Progenitor cell of endocrine pancreas (in vitro differentiated cells): Measurements from ENCODE around the gene EFNB3. TPM values are rescaled to one million over a fixed set of nuclear protein-coding genes. Genes with fewer than 3 reads are reported as not detected.

Experiments used
- DNase-seq: peaks from one replicate; pipeline ENCODE4 v3.0.0; 2021; ENCODE audit warnings: low spot score; ENCODE audit not compliant: unreplicated experiment
- H3K27ac Mint-ChIP-seq: 2 replicates; pipeline ENCODE4 v1.8.0; 2021; ENCODE audit warnings: mild to moderate bottlenecking, moderate library complexity, mixed read lengths
- H3K27me3 Mint-ChIP-seq: 2 replicates; pipeline ENCODE4 v1.8.0; 2021; ENCODE audit warnings: mixed read lengths
- H3K36me3 Mint-ChIP-seq: 2 replicates; pipeline ENCODE4 v1.8.0; 2022; ENCODE audit warnings: mixed read lengths; ENCODE audit not compliant: insufficient read depth
- H3K4me1 Mint-ChIP-seq: 2 replicates; pipeline ENCODE4 v1.8.0; 2021; ENCODE audit warnings: low read depth, mixed read lengths
- H3K4me3 Mint-ChIP-seq: 2 replicates; pipeline ENCODE4 v1.8.0; 2021; ENCODE audit warnings: low read depth, mild to moderate bottlenecking, moderate library complexity, mixed read lengths
- H3K9me3 Mint-ChIP-seq: 2 replicates; pipeline ENCODE4 v1.8.0; 2021; ENCODE audit warnings: low read depth, mixed read lengths
- CTCF ChIP-seq: fragments of 200-600 bp; sonication (generic); IDR thresholded peaks from one replicate; pipeline ENCODE4 v1.5.0; 2021; ENCODE audit warnings: antibody characterized with exemption, mild to moderate bottlenecking; ENCODE audit not compliant: unreplicated experiment
- total RNA-seq: library from RNA; stranded (reverse); gene quantifications from 2 replicates; pipeline ENCODE4 v1.2.1, GENCODE V29; 2021

The EFNB3 gene
- total RNA-seq, 1 donor from 2014 or later: 34.5 TPM

GRCh38 chr17:7717756-7718350 lies 12.9 kb downstream of the EFNB3 start:
- Mint-ChIP-seq H3K27ac (no peak overlapping the region), H3K36me3 (no peaks in the 10 kb centered on the region), H3K27me3 (peaks cover 33% of the 10 kb centered on the region), H3K4me3 (peak overlapping the region; percentile 87), H3K9me3 (no peaks in the 10 kb centered on the region), H3K4me1 (peaks cover 27% of the 10 kb centered on the region)
- no peak for DNase-seq
- no peak for TF ChIP-seq CTCF

GRCh38 chr17:7719661-7720060 lies 14.7 kb downstream of the EFNB3 start:
- H3K4me1 Mint-ChIP-seq: peaks cover 27% of the 10 kb centered on the region
- H3K4me3 Mint-ChIP-seq: no peak overlapping the region
- DNase-seq: no peak
- H3K36me3 Mint-ChIP-seq: no peaks in the 10 kb centered on the region
- H3K27me3 Mint-ChIP-seq: peaks cover 32% of the 10 kb centered on the region
- no peak for TF ChIP-seq CTCF
- no peak overlapping the region for H3K27ac Mint-ChIP-seq
- no peaks in the 10 kb centered on the region for H3K9me3 Mint-ChIP-seq

GRCh38 chr17:7720125-7720524 lies 15.1 kb downstream of the EFNB3 start:
- TF ChIP-seq CTCF: no peak
- no peak overlapping the region for H3K4me3 Mint-ChIP-seq
- H3K4me1 Mint-ChIP-seq: peaks cover 27% of the 10 kb centered on the region
- H3K27me3 Mint-ChIP-seq: peaks cover 32% of the 10 kb centered on the region
- H3K9me3 Mint-ChIP-seq: no peaks in the 10 kb centered on the region
- no peaks in the 10 kb centered on the region for H3K36me3 Mint-ChIP-seq
- H3K27ac Mint-ChIP-seq: no peak overlapping the region
- no peak for DNase-seq

- Mint-ChIP-seq H3K9me3 (no peaks in the 10 kb centered on the region), H3K4me1 (peaks cover 17% of the 10 kb centered on the region), H3K27ac (no peak overlapping the region), H3K27me3 (peaks cover 32% of the 10 kb centered on the region), H3K36me3 (no peaks in the 10 kb centered on the region), H3K4me3 (no peak overlapping the region)
- no peak for DNase-seq
- TF ChIP-seq CTCF: no peak
Measured at GRCh38 chr17:7721612-7722011, 16.6 kb downstream of the EFNB3 start.

GRCh38 chr17:7727886-7728285 lies 22.9 kb downstream of the EFNB3 start:
- no peak for DNase-seq
- Mint-ChIP-seq H3K9me3 (no peaks in the 10 kb centered on the region), H3K4me1 (no peaks in the 10 kb centered on the region)

More at GRCh38 chr17:7727886-7728285, 22.9 kb downstream of the EFNB3 start:
- H3K27me3 Mint-ChIP-seq: peaks cover 19% of the 10 kb centered on the region
- H3K4me3 Mint-ChIP-seq: no peak overlapping the region
- H3K36me3 Mint-ChIP-seq: no peaks in the 10 kb centered on the region
- H3K27ac Mint-ChIP-seq: no peak overlapping the region
- no peak for TF ChIP-seq CTCF
